ENCODE data around the gene NR1I2.

NR1I2 gene

DNA sequence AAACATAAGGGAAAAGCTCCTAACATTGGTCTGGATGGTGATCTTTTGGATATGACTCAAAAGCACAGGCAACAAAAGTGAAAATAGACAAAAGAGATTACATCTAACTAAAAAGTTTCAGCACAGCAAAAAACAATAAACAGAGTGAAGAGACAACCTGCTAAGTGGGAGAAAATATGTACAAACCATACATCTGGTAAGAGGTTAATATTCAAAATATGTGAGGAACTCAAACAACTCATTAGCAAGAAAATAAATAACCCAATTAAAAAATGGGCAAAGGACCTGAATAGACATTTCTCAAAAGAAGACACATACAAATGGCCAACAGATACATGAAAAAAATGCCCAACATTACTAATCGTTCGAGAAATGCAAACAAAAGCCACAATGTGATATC, 19.0 kb upstream of the NR1I2 start:
- Histone ChIP-seq H3K9ac (ENCODE audit: low read length) (no peak overlapping the region), H3K9me3 (ENCODE audit: control insufficient read depth, insufficient read depth, low read depth, low read length) (no peaks in the 10 kb centered on the region), H3K27ac (ENCODE audit: low read depth, low read length) (no peak overlapping the region), H3K4me1 (ENCODE audit: control insufficient read depth, insufficient read depth, low read length) (no peaks in the 10 kb centered on the region), H3K4me3 (ENCODE audit: low read depth, low read length) (no peak overlapping the region), H3K27me3 (ENCODE audit: control insufficient read depth, insufficient read depth, low read length) (no peaks in the 10 kb centered on the region), H3K36me3 (ENCODE audit: control insufficient read depth, insufficient read depth, low read length) (no peaks in the 10 kb centered on the region)

DNA sequence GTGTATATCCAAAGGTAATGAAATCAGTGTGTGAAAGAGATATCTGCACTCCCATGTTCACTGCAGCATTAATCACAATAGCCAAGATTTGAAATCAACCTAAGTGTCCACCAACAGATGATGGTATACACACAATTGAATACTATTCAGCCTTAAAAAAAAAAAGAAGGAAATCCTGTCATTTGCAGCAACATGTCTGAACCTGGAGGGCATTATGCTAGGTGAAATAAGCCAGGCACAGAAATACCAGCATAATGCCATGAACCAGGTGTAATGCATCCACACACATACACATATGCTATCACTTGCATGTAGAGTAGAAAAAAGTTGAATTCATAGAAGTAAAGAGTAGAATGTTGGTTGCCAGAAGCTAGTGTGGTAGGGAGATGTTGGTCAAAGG, 18.4 kb upstream of the NR1I2 start:
- no peaks in the 10 kb centered on the region for H3K36me3 ChIP-seq (ENCODE audit: control insufficient read depth, insufficient read depth, low read length)
- H3K9me3 ChIP-seq (ENCODE audit: control insufficient read depth, insufficient read depth, low read depth, low read length), result no peaks in the 10 kb centered on the region
- H3K4me3 ChIP-seq (ENCODE audit: low read depth, low read length), result no peak overlapping the region

DNA sequence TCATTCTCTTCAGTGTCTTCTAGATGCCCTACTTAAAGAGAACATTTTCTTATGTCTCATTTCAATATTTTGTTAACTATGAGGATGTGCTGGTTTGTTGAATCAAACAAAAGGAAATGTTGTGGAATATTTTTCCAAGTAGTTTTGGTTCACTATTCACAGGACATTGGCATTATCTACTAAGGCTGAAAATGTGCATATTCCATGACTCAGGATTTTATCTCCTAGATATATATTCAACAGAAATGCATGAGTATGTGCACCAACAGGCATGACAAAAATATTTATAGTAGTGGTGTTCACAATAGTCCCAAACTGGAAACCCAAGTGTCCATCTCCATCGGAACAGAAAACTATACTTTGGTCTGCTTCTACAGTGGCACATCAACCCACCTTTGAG, 16.7 kb upstream of the NR1I2 start:
- Histone ChIP-seq H3K27me3 (ENCODE audit: control insufficient read depth, insufficient read depth, low read length) (no peaks in the 10 kb centered on the region), H3K27ac (ENCODE audit: low read depth, low read length) (no peak overlapping the region), H3K4me3 (ENCODE audit: low read depth, low read length) (no peak overlapping the region), H3K9ac (ENCODE audit: low read length) (no peak overlapping the region), H3K36me3 (ENCODE audit: control insufficient read depth, insufficient read depth, low read length) (no peaks in the 10 kb centered on the region), H3K9me3 (ENCODE audit: control insufficient read depth, insufficient read depth, low read depth, low read length) (no peaks in the 10 kb centered on the region), H3K4me1 (ENCODE audit: control insufficient read depth, insufficient read depth, low read length) (no peaks in the 10 kb centered on the region)

More for the DNA sequence above, 18.4 kb upstream of the NR1I2 start:
- no peaks in the 10 kb centered on the region for H3K4me1 ChIP-seq (ENCODE audit: control insufficient read depth, insufficient read depth, low read length)
- no peak overlapping the region for H3K27ac ChIP-seq (ENCODE audit: low read depth, low read length)
- no peaks in the 10 kb centered on the region for H3K27me3 ChIP-seq (ENCODE audit: control insufficient read depth, insufficient read depth, low read length)
- no peak overlapping the region for H3K9ac ChIP-seq (ENCODE audit: low read length)

DNA sequence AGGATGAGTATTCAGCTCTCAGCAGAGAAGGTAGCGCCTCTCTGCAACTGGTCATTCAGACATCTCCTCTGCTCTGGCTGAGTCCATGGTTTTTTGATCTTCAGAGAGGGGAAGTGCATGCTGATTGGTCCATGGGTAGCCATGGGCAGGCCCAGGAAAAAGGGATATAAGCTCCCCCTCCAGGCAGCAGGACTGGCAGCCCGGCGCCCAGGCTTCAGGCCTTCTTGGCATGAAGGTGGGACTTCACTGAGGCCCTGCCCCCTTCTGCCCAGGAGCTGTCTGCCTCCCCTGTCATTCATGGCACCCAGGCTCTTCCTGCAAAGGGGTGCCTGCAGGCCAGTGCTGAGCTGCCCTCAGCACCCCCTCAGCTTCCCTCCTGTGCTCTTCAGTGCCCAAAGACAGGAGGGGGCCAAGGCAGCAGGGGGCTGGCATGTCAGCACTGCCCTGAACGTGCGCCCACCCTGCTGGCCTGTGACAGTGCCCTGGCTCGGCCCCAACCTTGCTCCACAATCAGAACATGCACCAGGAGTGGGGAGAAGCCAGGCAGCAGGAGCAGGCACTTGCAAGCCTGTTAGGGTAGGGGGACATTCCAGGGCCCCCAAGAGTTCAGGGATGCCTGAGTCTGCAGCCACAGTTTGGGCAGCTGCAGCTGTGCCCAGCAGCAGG, 13.8 kb upstream of the NR1I2 start:
- Histone ChIP-seq H3K4me1 (ENCODE audit: control insufficient read depth, insufficient read depth, low read length) (no peaks in the 10 kb centered on the region), H3K9ac (ENCODE audit: low read length) (no peak overlapping the region), H3K4me3 (ENCODE audit: low read depth, low read length) (no peak overlapping the region), H3K27me3 (ENCODE audit: control insufficient read depth, insufficient read depth, low read length) (no peaks in the 10 kb centered on the region), H3K36me3 (ENCODE audit: control insufficient read depth, insufficient read depth, low read length) (no peaks in the 10 kb centered on the region), H3K27ac (ENCODE audit: low read depth, low read length) (no peak overlapping the region), H3K9me3 (ENCODE audit: control insufficient read depth, insufficient read depth, low read depth, low read length) (no peaks in the 10 kb centered on the region)

DNA sequence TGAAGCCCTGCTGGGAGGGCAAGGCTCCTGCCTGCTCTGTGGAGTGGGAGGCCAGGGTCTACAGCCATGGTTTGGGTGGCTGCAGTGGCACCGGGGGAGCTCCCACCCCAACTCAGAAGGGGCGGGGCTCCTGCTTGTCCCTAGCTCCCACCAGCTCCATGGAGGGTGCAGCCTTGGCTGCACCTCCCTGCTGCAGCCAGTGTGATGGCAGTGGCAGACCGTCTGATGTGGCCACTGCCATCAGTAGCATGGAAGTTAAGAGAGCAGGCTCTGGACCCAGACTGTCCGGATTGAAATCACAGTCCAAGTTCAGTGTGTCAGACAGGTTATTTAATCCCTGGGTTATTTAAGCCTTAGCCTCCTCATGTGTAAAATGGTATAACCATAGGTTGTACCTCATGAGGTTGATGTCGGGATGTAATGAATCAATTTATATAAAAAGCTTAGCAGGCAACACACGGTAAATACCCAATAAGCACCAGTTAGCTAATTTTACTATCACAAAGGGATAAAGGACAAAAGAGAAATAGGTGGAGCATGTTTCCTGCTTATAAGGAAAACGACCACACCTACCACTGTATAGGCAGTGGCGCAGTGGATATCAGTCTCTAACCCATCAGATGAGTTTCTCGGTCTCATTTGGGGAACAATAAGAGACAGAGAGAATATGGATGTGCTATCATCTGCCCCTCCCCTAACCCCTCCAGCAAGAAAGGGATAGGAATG, 13.1 kb upstream of the NR1I2 start:
- Histone ChIP-seq H3K36me3 (ENCODE audit: control insufficient read depth, insufficient read depth, low read length) (no peaks in the 10 kb centered on the region), H3K9ac (ENCODE audit: low read length) (no peak overlapping the region), H3K4me3 (ENCODE audit: low read depth, low read length) (no peak overlapping the region), H3K9me3 (ENCODE audit: control insufficient read depth, insufficient read depth, low read depth, low read length) (no peaks in the 10 kb centered on the region), H3K4me1 (ENCODE audit: control insufficient read depth, insufficient read depth, low read length) (no peaks in the 10 kb centered on the region), H3K27ac (ENCODE audit: low read depth, low read length) (no peak overlapping the region), H3K27me3 (ENCODE audit: control insufficient read depth, insufficient read depth, low read length) (no peaks in the 10 kb centered on the region)

DNA sequence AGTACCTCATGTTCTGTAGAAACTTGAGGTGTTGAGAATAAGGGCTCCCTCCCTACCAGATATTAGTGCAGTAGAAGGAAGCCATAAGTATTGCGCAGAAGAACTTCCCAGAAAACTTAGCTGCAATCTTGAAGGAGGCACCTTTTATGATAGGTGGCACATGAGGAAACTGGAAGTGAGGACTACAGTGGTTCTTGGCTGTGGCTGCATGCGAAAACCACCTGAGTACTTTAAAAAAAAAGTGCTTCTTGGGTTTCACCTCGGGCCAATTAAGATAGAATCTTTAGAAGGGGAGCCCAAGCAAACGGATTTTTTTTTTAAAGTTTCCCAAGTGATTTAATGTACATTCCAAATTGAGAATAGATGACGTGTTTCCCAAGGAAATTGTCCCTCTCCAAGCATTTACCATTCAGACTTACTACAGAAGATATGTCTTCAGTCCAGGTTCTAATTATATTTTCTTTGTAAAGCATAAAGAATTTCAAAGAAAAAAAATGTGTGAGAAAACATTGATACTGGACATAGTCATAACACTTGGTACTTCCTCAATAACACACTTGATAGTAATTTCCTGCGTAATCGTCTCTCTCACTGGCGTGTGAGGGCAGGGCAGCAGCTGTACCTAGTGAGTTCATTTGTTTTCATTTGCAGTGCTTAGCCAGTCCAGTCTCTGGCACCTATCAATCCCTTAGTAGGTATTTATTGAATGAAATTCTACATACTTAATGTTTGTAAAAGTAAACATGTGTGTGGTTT, 12.3 kb upstream of the NR1I2 start:
- Histone ChIP-seq H3K4me1 (ENCODE audit: control insufficient read depth, insufficient read depth, low read length) (peaks cover 1% of the 10 kb centered on the region; the same call in 1 of the 2 replicates), H3K27me3 (ENCODE audit: control insufficient read depth, insufficient read depth, low read length) (no peaks in the 10 kb centered on the region), H3K27ac (ENCODE audit: low read depth, low read length) (no peak overlapping the region), H3K9me3 (ENCODE audit: control insufficient read depth, insufficient read depth, low read depth, low read length) (no peaks in the 10 kb centered on the region), H3K4me3 (ENCODE audit: low read depth, low read length) (no peak overlapping the region), H3K36me3 (ENCODE audit: control insufficient read depth, insufficient read depth, low read length) (no peaks in the 10 kb centered on the region), H3K9ac (ENCODE audit: low read length) (no peak overlapping the region)

DNA sequence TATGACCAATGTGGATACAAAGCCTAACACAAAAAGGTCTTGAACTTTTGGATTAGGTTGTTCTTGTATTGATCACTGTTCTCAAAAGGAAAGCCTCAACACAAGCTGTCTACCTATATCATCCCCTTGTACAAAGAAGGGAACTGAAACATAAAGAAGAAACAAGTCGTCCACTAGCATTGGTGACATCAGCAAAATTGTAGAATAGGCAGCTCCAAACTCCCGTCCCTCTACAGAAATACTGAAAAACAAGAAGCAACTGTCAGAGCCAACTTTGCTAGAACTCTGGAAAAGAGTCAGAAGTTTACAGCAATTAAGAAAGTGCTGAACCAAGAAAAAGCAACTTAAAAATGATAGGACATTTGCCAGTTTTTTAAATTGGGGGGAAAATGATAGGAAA, 7.5 kb upstream of the NR1I2 start:
- no peak overlapping the region for H3K27ac ChIP-seq (ENCODE audit: low read depth, low read length)
- H3K4me1 ChIP-seq (ENCODE audit: control insufficient read depth, insufficient read depth, low read length), result peaks cover 6% of the 10 kb centered on the region; the same call in 1 of the 2 replicates
- no peak overlapping the region for H3K4me3 ChIP-seq (ENCODE audit: low read depth, low read length)
- H3K27me3 ChIP-seq (ENCODE audit: control insufficient read depth, insufficient read depth, low read length), result no peaks in the 10 kb centered on the region
- peaks cover 15% of the 10 kb centered on the region for H3K9me3 ChIP-seq (ENCODE audit: control insufficient read depth, insufficient read depth, low read depth, low read length)
- no peak overlapping the region for H3K9ac ChIP-seq (ENCODE audit: low read length)
- H3K36me3 ChIP-seq (ENCODE audit: control insufficient read depth, insufficient read depth, low read length), result no peaks in the 10 kb centered on the region

DNA sequence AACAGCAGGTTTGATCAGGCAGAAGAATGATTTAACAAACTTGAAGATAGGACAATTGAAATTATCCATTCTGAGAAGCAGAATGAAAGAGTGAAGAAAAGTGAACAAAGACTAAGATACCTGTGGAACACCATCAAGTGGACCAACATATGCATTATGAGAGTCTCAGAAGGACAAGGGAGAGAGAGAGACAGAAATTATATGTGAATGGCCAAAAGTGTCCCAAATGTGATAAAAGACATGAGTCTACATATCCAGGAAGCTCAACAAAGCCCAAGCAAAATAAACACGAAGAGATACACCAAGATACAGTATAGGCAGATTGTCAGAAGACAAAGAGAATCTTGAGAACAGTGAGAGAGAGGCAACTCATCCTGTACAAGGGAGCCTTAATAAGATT, 5.6 kb upstream of the NR1I2 start:
- peaks cover 6% of the 10 kb centered on the region; the same call in 1 of the 2 replicates for H3K4me1 ChIP-seq (ENCODE audit: control insufficient read depth, insufficient read depth, low read length)
- H3K27me3 ChIP-seq (ENCODE audit: control insufficient read depth, insufficient read depth, low read length), result no peaks in the 10 kb centered on the region
- H3K36me3 ChIP-seq (ENCODE audit: control insufficient read depth, insufficient read depth, low read length), result no peaks in the 10 kb centered on the region
- H3K4me3 ChIP-seq (ENCODE audit: low read depth, low read length), result no peak overlapping the region
- H3K9me3 ChIP-seq (ENCODE audit: control insufficient read depth, insufficient read depth, low read depth, low read length), result peaks cover 15% of the 10 kb centered on the region
- H3K27ac ChIP-seq (ENCODE audit: low read depth, low read length), result no peak overlapping the region
- H3K9ac ChIP-seq (ENCODE audit: low read length), result no peak overlapping the region

DNA sequence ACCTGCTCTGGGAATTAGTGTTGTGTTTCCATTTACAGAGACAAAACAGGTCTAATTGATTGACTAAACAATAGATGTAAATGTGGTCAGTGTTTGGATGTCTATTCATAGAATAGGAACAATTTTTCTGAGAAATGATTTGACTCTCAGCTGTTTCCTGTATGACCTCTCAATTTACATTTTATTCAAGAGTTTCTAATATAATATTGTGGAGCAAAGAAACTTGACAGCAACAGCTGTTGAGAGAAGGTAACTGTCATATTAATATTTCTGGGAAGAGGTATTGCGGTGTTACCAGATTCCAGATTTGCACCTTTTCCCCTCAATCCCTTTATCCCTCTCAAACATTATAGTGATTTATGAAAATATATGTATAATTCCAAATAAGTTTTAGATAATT, 3.7 kb upstream of the NR1I2 start:
- H3K36me3 ChIP-seq (ENCODE audit: control insufficient read depth, insufficient read depth, low read length), result no peaks in the 10 kb centered on the region
- no peak overlapping the region for H3K4me3 ChIP-seq (ENCODE audit: low read depth, low read length)
- peaks cover 15% of the 10 kb centered on the region for H3K9me3 ChIP-seq (ENCODE audit: control insufficient read depth, insufficient read depth, low read depth, low read length)
- H3K27me3 ChIP-seq (ENCODE audit: control insufficient read depth, insufficient read depth, low read length), result no peaks in the 10 kb centered on the region
- H3K9ac ChIP-seq (ENCODE audit: low read length), result no peak overlapping the region
- no peak overlapping the region for H3K27ac ChIP-seq (ENCODE audit: low read depth, low read length)
- peaks cover 6% of the 10 kb centered on the region; the same call in 1 of the 2 replicates for H3K4me1 ChIP-seq (ENCODE audit: control insufficient read depth, insufficient read depth, low read length)

DNA sequence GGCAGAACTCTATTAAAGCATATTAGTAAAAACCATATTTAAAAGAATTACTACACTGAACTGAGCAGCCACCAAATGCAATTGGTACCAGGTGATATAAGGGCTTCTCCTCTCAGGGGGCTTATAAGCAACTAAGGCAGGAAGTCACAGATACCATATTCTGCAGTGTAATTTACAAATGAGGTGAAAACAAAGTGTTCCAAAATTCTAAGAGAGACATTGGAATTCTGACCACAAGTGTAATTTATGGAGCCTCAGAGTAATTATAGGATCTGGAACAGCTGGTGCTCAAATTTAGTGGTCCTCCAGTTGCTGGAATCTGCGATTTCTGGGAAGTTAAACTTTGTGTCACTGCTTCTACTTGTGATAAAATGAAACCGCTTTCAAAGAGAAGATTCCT, 3.1 kb upstream of the NR1I2 start:
- H3K9ac ChIP-seq (ENCODE audit: low read length), result no peak overlapping the region
- H3K4me3 ChIP-seq (ENCODE audit: low read depth, low read length), result no peak overlapping the region
- H3K27ac ChIP-seq (ENCODE audit: low read depth, low read length), result no peak overlapping the region
- peaks cover 6% of the 10 kb centered on the region; the same call in 1 of the 2 replicates for H3K4me1 ChIP-seq (ENCODE audit: control insufficient read depth, insufficient read depth, low read length)
- peaks cover 15% of the 10 kb centered on the region for H3K9me3 ChIP-seq (ENCODE audit: control insufficient read depth, insufficient read depth, low read depth, low read length)
- H3K27me3 ChIP-seq (ENCODE audit: control insufficient read depth, insufficient read depth, low read length), result no peaks in the 10 kb centered on the region
- H3K36me3 ChIP-seq (ENCODE audit: control insufficient read depth, insufficient read depth, low read length), result no peaks in the 10 kb centered on the region

All from HUES6 (cell line).